SK-N-SH (cell line): ENCODE results near the gene PKDCC.

Experiments used
- CTCF ChIP-seq: fragments of 200-600 bp; sonication (generic); IDR thresholded peaks from 2 replicates; pipeline ENCODE4 v1.6.1; 2017; ENCODE audit warnings: antibody characterized with exemption, mild to moderate bottlenecking, moderate library complexity
- IRF3 ChIP-seq: fragments of 150-350 bp; IDR thresholded peaks from 2 replicates; pipeline ENCODE4 v1.6.1; 2016; ENCODE audit warnings: mild to moderate bottlenecking, low read depth, low read length
- NRF1 ChIP-seq: IDR thresholded peaks from 2 replicates; pipeline ENCODE4 v1.6.1; 2012; ENCODE audit warnings: low read depth, mild to moderate bottlenecking, low read length
- TAF1 ChIP-seq: IDR thresholded peaks from 2 replicates; pipeline ENCODE4 v1.6.1; 2012; ENCODE audit warnings: low read depth, mild to moderate bottlenecking, low read length, moderate library complexity, borderline replicate concordance

- TF ChIP-seq CTCF (no peak), IRF3 (no peak), NRF1 (no peak), TAF1 (no peak)
Observed at GRCh38 chr2:42044939-42045338, 2.9 kb upstream of the PKDCC start.
